ENCODE measurements around the gene RTEL1. TPM values are rescaled to one million over a fixed set of nuclear protein-coding genes. Genes with fewer than 3 reads are reported as not detected.
"Not testable (repeated sequence)": the region's sequence is repeated elsewhere in the genome, so short reads cannot be mapped to it uniquely, and the experiment has no call there.

The RTEL1 gene
- polyA plus RNA-seq, 3 donors = 1.0 to 15.5 (median 4.8) TPM

GRCh38 chr20:63612276-63612931, 45.7 kb upstream of the RTEL1 start:
- H3K27me3 Mint-ChIP-seq (ENCODE audit: low read depth in 3 of 3) = peaks cover 1 to 4% (median 3%) of the 10 kb centered on the region in 3 donors
- peaks cover 26 to 29% of the 10 kb centered on the region in 2 donors for H3K4me1 ChIP-seq (ENCODE audit: control insufficient read depth in 1 of 2, insufficient read depth in 2 of 2, low read length in 2 of 2)
- H3K36me3 ChIP-seq (replicated peaks in 1 of 2; ENCODE audit: control insufficient read depth in 1 of 2, insufficient read depth in 2 of 2, low read length in 2 of 2) = peaks cover 16 to 27% of the 10 kb centered on the region in 2 donors
- 4% methylated on average over 10 of the region's 20 CpGs for WGBS (ENCODE audit: insufficient coverage)
- H3K4me1 Mint-ChIP-seq = peaks cover 38% of the 10 kb centered on the region
- intact Hi-C loops (cut with micrococcal nuclease) = loop anchor here (2.0 to 5.0 kb wide), 2 partner anchors 35 to 44 kb away; no protein-coding TSS in a partner anchor
- H3K9me3 ChIP-seq (replicated peaks in 1 of 2; ENCODE audit: control insufficient read depth in 1 of 2, insufficient read depth in 1 of 2, low read length in 2 of 2) = no peaks in the 10 kb centered on the region
- H3K9ac ChIP-seq (ENCODE audit: insufficient read depth, low read length, poor library complexity, severe bottlenecking) = peak overlapping the region; percentile 5
- peak; percentile 16 for TF ChIP-seq CTCF (IDR thresholded peaks at IDR 0.05)
- H3K27ac Mint-ChIP-seq = peak overlapping the region; percentile 88 to 96 (median 93)
- H3K79me2 ChIP-seq (ENCODE audit: insufficient read depth, low read length) = peaks cover 19% of the 10 kb centered on the region
- DNase-seq = peak; percentile 82 to 85 (median 84)
- H2AFZ ChIP-seq (ENCODE audit: insufficient read depth, low read depth, low read length, poor library complexity, severe bottlenecking) = no peak overlapping the region
- peak overlapping the region; percentile 53 to 73 for H3K4me3 Mint-ChIP-seq
- H3K27ac ChIP-seq (ENCODE audit: low read depth in 1 of 2, low read length in 2 of 2) = peak overlapping the region; percentile 54 to 87
- H3K9me3 Mint-ChIP-seq = peaks cover 0 to 9% (median 6%) of the 10 kb centered on the region in 7 donors
- peak overlapping the region; percentile 65 for H3K4me2 ChIP-seq (replicated peaks; ENCODE audit: extremely low read depth, low read length, poor library complexity, severe bottlenecking)
- H3K27me3 ChIP-seq (ENCODE audit: control insufficient read depth in 2 of 2, insufficient read depth in 2 of 2, low read length in 2 of 2) = no peaks in the 10 kb centered on the region
- peaks cover 7% of the 10 kb centered on the region for H4K20me1 ChIP-seq (ENCODE audit: insufficient read depth, low read length)
- peak overlapping the region in 1 of 3 experiments; percentile 51 for H3K4me3 ChIP-seq (replicated peaks in 1 of 3; ENCODE audit: low read depth in 2 of 3, low read length in 3 of 3)
- peaks cover 36 to 48% of the 10 kb centered on the region in 2 donors for H3K36me3 Mint-ChIP-seq

GRCh38 chr20:63613863-63614594, 44.1 kb upstream of the RTEL1 start:
- not testable (repeated sequence) for H3K4me3 ChIP-seq (replicated peaks in 1 of 3; ENCODE audit: low read depth in 2 of 3, low read length in 3 of 3); DNase-seq; H3K9me3 Mint-ChIP-seq; H3K27me3 ChIP-seq (ENCODE audit: control insufficient read depth in 2 of 2, insufficient read depth in 2 of 2, low read length in 2 of 2); H3K9ac ChIP-seq (ENCODE audit: insufficient read depth, low read length, poor library complexity, severe bottlenecking); H3K9me3 ChIP-seq (replicated peaks in 1 of 2; ENCODE audit: control insufficient read depth in 1 of 2, insufficient read depth in 1 of 2, low read length in 2 of 2); H3K4me3 Mint-ChIP-seq; H3K27me3 Mint-ChIP-seq (ENCODE audit: low read depth in 3 of 3); H3K4me2 ChIP-seq (replicated peaks; ENCODE audit: extremely low read depth, low read length, poor library complexity, severe bottlenecking); H2AFZ ChIP-seq (ENCODE audit: insufficient read depth, low read depth, low read length, poor library complexity, severe bottlenecking)
- Histone ChIP-seq H3K27ac (ENCODE audit: low read depth in 1 of 2, low read length in 2 of 2) (peak overlapping the region in 1 of 2 donors; percentile 87), H3K36me3 (replicated peaks in 1 of 2; ENCODE audit: control insufficient read depth in 1 of 2, insufficient read depth in 2 of 2, low read length in 2 of 2) (peaks cover 31 to 43% of the 10 kb centered on the region in 2 donors), H4K20me1 (ENCODE audit: insufficient read depth, low read length) (peaks cover 14% of the 10 kb centered on the region), H3K79me2 (ENCODE audit: insufficient read depth, low read length) (peaks cover 29% of the 10 kb centered on the region), H3K4me1 (ENCODE audit: control insufficient read depth in 1 of 2, insufficient read depth in 2 of 2, low read length in 2 of 2) (peaks cover 26 to 29% of the 10 kb centered on the region in 2 donors)
- peak overlapping the region in 4 of 7 donors; percentile 52 to 96 (median 94) for H3K27ac Mint-ChIP-seq
- peaks cover 50 to 64% of the 10 kb centered on the region in 2 donors for H3K36me3 Mint-ChIP-seq
- WGBS (ENCODE audit: insufficient coverage) = 93% methylated on average over 2 of the region's 18 CpGs
- peak; percentile 17 for TF ChIP-seq CTCF (IDR thresholded peaks at IDR 0.05)
- H3K4me1 Mint-ChIP-seq = peaks cover 38% of the 10 kb centered on the region
- intact Hi-C loops (cut with micrococcal nuclease) = loop anchor here (2.0 to 5.0 kb wide), 2 partner anchors 37 to 45 kb away; no protein-coding TSS in a partner anchor
